GM11168 (cell line): ENCODE results near the gene BARD1.
"Not testable (repeated sequence)": the region's sequence is repeated elsewhere in the genome, so short reads cannot be mapped to it uniquely, and the experiment has no call there.

Experiments used
- in situ Hi-C: fragments of 300-500 bp; cut with MboI; formaldehyde crosslinking; loops from one replicate; pipeline ENCODE4 v1.12.0; 2022; ENCODE audit warnings: low sequenced_read_pairs; ENCODE audit not compliant: unreplicated experiment

The BARD1 gene

DNA sequence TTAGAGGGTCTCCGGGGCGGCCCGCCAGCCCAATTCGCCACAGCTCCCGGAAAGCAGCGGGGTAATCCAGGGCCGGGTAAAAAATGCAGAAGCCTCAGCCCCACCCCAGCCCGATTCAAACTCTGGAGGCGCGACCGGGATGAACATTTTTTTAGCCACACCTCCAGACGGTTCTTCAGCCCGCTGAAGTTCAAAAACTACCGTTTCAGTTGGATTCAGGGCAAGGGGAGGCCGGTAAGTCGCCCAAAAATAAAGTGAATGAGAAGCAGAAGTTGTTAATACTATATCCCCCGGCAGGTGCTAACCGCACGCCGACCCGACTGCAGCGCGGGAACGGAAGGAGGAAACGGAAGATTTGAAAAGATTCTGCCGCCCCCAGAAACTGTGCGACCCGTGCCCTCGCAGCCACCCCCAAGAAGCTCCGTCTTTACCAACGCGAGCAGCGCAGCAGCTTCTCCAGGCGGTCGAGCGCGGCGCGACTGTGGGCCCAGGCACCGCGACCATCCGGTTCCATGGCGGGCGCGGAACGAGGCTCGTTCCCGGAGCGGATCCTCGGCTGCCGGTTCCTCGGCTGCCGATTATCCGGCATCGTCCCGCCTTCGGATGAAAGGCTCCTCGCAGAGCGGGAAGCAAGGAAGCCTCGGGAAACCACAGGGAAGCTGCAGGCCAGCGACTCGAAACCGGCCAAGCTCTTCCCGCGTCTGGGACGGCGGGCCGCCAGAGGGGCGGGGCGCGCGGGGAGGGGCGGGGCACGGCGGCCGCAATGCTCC, at the start of gene BARD1:
Gene BARD1 (minus strand): TSS at position 703 of the 770 bp plus-strand sequence. CDS start 114 bp downstream, at position 589.
- in situ Hi-C loops: no loop called here

DNA sequence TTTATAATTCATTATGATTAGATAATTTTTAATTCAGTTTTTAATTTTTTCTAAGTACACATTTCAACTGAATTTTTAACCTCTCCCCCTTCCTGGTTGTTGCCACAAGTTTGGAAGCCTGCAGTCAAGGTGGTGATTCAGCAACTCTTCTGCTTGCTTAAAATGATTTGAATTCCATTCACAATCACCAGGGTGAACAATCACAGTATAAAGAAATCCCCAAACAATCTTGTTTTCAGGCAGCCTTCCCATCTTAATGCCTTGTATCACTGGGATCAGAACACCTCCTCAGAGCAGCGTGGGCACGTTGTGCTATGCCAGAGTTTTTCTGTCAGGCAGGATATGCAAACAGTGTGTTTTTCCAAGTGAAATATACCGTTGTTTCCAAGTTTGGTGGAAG, 46.7 kb upstream of the BARD1 start:
- in situ Hi-C loops: no loop called here

DNA sequence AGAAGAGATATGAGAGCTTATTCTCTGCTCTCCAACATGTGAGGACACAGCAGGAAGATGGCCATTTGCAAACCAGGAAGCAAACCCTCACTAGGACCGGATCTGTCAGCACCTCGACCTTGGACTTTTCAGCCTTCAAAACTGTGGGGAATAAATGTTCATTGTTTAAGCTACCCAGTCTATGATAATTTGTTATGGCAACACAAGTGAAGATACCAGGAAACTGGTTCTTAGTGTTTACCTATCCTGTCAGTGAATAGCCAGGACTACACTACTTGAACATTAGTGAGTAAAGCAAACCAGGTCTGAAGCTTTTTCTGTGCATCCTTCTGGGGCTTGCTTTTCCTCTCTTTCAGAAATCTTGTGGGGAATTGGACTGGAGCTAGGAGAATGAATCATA, 44.4 kb upstream of the BARD1 start:
- in situ Hi-C loops: no loop called here

DNA sequence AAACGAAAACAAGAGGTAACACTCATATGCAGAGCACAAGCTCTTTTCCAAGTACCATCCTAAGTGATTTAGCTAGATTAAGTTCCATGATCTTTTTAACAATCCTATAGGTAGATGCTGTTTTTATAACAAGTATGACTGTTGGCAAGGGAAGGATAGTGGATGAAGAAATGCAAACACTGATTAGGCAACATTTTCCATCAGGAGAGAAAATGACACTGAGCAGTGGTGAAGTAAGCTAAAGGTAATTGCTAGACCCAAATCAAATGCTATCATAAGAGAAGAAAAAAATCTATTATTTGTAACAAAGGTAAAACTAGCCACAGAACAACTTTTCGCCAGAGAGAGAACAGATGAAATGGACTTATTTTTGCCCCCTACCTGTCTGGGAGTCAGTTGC, 34.3 kb upstream of the BARD1 start:
- in situ Hi-C loops: no loop called here

DNA sequence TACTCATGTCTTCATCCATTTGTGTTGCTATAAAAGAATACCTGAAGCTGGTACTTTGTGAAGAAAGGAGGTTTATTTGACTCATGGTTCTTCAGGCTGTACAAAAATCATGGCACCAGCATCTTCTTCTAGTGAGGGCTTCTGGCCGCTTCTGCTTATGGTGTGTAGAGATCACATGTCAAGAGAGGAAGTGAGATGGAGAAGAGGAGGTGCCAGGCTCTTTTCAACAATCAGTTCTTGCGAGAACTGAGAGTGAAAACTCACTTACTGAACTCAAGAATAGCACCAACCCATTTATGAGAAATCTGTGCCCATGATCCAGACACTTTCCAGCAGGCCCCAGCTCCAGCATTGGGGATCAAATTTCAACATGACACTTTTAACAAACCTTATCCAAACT, 30.0 kb upstream of the BARD1 start:
- in situ Hi-C loops: no loop called here

DNA sequence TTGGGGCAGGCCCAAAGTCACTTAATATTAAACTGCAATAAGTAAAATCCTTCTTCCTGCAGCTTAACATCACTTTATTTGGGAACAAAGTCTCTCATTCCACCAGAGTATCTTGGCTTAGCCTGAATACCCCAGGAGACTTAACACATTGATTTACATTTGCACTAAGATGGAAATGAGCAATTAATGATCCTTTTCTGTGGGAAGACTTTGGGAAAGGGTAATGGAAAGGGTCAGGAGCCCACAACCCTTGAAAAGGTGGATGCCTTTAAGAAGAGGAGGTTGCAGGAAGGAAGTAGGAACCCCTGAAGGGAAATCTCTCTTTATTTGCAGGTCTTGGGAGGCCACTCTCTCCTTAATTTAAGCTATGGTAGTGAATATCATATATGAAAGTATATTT, 28.0 kb upstream of the BARD1 start:
- in situ Hi-C loops: no loop called here

DNA sequence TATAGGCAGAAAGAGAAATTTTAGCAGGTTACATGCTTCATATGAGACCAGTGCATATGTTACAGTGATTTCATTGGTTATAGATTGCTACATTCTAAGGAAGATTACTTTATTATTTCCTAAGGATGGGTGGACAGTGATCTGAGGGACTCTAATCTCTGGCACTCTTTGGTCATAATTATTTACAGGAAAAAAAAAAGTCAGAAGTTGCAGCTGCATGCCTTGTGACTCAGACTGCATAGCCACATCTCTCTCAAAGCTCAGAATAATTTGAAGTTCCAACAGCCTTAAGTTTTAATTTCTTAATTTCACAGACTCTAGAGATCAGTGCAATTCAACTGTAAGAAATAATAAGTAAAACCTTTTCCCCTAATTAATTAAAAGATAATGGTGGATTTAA, 27.1 kb upstream of the BARD1 start:
- in situ Hi-C loops: no loop called here

DNA sequence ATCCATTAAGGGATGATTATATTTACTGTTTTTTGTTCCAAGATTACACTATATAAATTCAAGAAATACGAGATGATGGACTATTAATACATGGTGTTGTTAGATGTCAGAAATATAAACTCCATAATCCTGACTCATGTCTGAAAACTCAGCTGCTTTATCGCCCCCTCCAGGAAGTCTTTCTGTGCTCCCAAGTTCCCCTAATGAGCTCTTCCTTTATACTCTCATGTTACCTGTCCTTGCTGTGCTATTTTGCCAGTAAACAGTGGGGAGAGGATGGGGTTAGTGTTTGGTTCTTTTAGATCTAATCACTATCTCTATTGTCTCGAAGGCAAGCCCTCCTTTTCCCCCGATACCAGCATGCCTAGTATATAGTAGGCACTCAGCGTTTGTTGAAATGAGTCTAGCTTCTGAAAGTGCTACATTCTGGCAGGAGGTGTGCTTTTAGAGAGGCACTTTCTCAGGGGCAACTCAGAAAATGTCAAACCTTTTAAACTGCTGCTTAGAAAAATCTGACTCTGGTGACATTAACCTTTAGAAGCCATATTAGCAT, 21.4 kb upstream of the BARD1 start:
- in situ Hi-C loops: no loop called here

DNA sequence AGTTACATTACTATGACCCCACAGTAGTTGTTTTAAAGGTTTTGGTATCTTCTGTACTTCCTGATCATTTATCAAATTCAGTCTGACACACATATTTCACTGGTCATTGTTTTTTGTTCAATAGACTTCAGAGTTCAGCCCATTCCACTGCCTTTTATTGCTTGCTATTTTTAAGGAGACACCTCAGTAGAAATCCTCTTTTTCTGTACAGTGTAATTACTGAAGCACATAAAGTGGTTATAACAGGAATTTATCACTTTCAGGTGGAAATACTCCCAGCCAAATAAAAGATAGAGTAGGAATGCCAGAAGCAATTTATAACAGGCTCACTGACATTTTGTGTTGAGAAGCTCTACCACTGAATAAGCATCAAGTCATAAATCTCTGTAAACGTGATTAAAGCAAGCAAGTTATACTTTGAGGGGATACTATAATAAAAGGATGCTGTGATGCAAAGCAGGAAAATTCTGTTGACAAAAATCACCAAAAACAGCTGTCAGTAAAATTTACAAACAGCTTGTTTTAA, 6.6 kb upstream of the BARD1 start:
- in situ Hi-C loops: no loop called here

DNA sequence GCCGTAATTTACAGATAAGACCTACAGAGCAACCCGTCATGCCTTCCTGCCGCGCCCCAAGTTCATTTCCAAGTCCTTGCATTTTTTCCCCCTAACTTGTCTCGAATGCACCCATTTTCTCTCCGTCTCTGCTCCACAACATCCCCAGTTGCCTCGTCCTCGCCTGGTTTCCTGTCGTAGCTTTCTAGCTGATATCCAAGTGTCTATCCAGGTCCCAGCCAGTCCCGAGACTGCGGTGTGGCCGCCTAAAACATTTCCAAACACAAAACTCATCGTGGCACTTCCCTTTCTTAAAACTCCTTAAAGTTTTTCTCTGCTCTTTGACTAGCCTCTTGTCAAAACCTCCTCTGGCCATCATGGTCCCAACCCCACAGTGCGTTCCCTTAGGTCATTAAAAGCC, 1.2 kb upstream of the BARD1 start:
- in situ Hi-C loops: no loop called here

DNA sequence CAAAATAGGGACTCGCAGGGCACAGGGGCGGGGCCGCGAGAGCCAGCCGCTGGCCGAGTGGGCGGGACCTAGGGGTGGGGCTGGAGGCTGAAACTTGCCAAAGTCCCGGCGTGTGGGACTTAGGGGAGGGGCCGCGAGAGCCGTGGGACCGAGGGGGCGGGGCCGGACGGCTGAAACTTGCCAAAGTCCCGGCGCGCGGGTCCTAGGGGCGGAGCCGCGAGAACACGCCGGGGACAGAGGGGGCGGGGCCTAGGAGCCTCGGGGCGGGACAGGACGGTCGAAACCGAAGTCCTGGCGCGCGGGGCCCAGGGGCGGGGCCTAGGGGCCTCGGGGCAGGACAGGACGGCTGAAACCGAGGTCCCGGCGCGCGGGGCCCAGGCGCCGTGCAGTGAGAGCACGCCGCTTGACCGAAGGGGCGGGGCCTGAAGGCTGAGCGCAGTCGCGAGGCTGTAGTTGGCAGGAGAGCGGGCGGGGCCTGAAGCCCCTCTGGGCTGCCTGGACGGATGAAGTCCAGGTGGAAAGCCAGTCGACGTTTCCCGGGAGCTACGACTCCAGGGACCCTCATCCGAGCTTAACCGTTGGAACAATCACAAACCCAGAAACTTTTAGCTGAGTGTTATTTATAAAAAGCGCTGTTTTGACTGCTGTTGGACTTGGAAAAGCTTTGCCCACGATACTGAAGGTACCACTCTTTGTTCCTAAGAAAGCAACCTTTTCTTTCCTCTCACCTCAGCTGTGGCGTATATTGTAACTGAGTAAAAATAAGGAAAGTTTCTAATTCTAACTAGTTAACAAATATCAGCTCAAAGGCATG, 475 bp upstream of the BARD1 start:
- in situ Hi-C loops: no loop called here

DNA sequence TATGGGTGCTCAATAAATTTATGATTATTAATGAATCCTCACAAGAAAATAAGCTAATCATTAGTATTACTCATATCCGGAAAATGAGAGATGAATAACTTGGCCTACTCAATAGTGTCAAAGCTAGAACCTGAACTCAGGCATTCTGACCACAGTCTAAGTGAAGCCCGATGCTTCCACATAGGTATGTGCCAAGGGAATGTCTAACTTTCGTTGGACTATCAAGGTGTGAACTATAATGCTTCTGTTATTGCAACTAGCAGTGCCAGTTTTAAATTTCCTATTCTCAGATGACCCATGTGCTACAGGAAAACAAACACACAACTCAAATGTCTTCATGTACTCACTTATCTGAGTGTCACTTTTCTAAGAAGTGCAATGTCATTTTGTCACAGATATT, 1.8 kb downstream of the BARD1 start:
- in situ Hi-C loops: no loop called here

DNA sequence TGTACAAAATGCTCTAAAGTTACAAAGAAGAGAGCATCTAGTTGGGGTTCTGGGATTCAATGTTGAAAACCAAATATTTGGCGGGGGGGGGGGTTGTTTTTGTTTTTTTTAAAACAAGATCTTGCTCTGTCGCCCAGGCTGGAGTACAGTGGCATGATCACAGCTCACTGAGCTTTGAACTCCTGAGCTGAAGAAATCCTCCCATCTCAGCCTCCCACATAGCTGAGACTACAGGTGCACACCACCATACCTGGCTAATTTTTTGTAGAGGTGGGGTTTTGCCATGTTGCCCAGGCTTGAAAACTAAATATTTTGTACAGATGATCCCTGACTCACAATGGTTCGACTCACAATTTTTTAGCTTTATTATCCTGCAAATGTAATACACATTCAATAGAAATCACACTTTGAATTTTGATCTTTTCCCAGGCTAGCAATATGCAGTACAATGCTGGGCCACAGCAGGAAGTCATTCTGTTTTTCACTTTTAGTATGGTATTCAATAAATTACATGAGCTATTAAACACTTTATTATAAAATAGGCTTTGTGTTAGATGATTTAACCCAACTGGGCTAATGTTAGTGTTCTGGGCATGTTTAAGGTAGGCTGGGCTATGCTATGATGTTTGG, 7.6 kb downstream of the BARD1 start:
- in situ Hi-C loops: no loop called here

DNA sequence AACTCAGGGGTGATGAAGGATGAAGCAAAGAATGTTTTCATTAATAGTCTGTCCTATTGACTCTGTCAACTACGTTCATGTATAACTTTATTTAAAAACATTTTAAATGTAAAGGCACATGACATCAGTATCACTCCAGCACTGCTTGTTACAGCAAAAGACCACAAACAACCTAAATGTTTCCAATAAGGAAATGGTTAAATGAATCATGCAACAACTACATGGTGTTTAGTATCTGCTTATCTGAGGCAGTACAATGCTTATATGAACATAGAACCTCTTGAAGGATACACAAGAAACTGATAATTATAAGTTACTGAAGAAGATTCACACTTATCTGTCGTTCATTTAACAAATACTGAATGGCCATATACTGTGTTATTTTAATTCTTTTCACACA, 8.4 kb downstream of the BARD1 start:
- in situ Hi-C loops: no loop called here

DNA sequence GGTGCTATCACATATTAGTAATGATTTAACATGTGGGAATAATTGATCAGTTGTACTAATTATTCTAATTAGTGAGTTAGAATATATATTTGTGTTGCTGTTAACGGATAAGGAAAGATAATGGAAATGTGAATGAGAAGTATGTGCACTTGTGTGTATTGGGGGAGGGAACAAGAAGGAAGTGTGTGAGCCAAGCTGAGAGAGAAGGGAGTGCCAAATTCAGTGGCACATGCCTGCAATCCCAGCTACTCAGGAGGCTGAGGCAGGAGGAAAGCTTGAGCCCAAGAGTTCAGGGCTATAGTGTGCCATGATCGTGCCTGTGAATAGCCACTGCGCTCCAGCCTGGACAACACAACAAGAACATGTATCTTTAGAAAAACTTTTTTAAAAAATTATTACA, 9.3 kb downstream of the BARD1 start:
- in situ Hi-C loops: no loop called here

DNA sequence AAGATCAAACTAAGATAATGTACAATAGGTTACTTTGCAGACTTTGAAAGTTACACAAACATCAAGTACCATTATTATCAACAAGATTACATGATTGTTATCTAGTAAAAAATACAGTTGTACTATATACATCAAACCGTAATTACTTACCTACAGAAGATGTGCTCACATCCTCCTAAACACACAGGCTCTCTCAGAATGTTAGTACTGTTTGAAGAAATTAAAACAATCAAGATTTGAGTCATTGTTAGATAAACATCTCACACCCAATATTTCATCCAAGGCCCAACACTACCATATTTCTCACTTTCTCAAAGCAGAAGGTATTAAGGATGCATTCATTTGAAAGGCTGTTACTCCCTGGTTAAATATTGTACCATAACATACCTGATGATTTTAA, 12.6 kb downstream of the BARD1 start:
- in situ Hi-C loops: no loop called here

DNA sequence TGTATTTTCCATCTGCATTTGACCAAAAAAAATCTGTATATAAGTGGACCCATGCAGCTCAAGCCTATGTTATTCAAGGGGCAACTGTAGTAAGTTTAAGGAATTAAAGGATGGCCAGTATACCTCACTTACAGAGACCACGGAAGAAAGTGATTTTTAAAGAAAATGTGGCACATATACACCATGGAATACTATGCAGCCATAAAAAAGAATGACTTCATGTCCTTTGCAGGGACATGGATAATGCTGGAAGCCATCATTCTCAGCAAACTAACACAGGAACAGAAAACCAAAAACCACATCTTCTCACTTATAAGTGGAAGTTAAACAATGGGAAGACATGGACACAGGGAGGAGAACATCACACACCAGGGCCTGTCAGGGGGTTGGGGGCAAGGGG, 26.3 kb downstream of the BARD1 start:
- in situ Hi-C loops: not testable (repeated sequence)

DNA sequence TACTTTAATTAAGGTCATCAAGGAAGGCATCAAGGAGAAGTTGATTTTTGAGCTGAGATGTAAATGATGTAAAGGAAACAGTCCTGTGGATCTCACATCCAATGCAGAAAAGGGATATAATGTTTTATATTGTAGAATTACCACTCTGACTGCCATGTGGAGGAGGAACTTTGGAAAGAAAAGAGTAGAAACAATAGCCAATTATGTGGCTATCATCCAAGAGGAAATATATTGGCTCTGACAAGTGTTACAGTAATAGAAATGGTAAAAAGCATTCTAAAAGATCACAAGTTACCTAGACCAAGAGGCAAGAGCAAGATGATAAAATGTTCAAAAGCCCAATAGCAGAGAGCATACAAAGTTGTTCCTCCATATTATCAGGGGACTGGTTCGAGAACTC, 26.8 kb downstream of the BARD1 start:
- in situ Hi-C loops: no loop called here

DNA sequence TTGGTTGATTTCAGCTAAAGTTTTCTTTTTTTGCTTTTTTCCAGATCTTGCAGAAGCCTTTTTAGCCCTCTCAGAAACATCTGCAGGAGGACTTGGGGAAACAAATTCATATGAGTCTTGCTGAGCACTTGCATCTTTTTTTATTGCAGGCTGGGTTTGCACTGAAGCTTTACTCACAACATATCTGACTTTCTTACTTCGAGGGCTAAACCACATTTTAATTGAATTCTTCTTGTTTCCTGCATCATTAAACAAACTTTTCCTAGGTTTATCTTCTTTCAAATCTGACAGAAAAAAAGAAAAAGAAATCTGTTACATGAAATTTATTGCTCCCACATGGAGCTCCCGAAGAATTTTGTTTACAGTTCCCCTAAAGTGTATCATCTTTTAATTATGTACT, 28.3 kb downstream of the BARD1 start:
- in situ Hi-C loops: no loop called here

DNA sequence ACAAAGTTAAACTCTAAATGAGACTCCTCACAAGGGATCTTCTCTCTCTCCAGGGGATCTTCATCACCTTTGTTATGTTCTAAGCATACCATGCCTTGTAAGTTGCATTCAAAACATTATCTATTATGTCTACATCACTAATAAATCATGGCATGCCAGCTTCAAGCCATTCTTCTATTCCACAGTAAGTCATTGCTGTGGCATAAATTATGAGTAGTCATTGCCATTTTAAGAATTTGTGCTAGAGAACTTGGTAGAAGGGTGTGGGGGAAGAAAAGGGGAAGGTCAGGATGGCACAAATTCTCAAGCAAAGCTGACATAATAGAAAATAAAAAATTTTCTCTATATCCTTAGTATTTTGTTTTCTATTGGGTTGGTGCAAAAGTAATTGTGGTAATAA, 33.5 kb downstream of the BARD1 start:
- in situ Hi-C loops: no loop called here

DNA sequence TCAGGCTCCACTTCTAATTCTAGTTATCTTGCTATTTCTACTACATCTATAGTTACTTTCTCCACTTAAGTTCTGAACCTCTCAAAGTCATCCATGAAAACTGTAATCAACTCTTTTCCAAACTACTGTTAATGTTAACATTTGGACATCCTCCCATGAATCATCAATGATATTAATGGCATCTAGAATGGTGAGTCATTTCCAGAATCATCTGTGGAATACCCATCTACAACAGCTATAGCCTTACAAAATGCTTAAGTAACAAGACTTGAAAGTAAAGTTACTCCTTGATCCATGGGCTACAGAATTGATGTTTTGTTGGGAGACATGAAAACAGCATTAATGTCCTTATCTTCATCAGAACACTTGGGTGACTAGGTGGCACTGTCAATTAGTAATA, 35.4 kb downstream of the BARD1 start:
- in situ Hi-C loops: no loop called here
